Fibroblast of the aortic adventitia (primary cell): ENCODE measurements around the gene IDS. TPM values are rescaled to one million over a fixed set of nuclear protein-coding genes. Genes with fewer than 3 reads are reported as not detected.
"Not testable (repeated sequence)": the region's sequence is repeated elsewhere in the genome, so short reads cannot be mapped to it uniquely, and the experiment has no call there.

Experiments used
- DNase-seq: peaks from one replicate; pipeline ENCODE4 v3.0.0-alpha.2; 2010; ENCODE audit warnings: low read depth
- H3K4me3 ChIP-seq: 2 replicates; pipeline ENCODE4 v1.5.1; 2011; ENCODE audit warnings: low read depth, mild to moderate bottlenecking, control low read depth, low read length, moderate library complexity
- CTCF ChIP-seq: IDR thresholded peaks from 2 replicates; pipeline ENCODE4 v1.5.1; 2011; ENCODE audit warnings: mild to moderate bottlenecking, low read length, control low read depth, inconsistent platforms; ENCODE audit not compliant: insufficient read depth
- total RNA-seq: library from RNA; depleted of rRNA; stranded (reverse); fragments of >200 nt; gene quantifications from 2 replicates; pipeline ENCODE4 v1.2.3, GENCODE V29; 2012; ENCODE audit warnings: low replicate concordance

The IDS gene
- total RNA-seq, 1 donor: 63.3 TPM

DNA sequence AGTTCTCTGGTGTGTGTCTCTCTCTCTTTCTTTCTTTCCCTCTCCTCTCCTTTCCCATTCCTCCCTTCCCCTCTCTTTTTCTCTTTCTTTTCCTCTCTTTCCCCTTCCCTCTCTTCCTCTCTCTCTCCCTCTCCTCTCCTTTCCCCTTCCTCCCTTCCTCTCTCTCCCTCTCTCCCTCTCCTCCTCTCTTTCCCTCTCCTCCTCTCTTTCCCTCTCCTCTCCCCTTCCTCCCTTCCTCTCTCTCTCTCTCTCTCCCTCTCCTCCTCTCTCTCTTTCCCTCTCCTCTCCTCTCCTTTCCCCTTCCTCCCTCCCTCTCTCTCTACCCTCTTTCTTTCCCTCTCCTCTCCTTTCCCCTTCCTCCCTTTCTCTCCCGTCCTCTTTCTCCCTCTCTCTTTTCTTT is 23.3 kb upstream of the IDS start:
- no peak for DNase-seq
- no peak overlapping the region for H3K4me3 ChIP-seq
- no peak for TF ChIP-seq CTCF

GRCh38 chrX:149527705-149528104 is 22.6 kb upstream of the IDS start:
- DNase-seq: peak; percentile 39
- TF ChIP-seq CTCF: peak; percentile 72
- no peak overlapping the region for H3K4me3 ChIP-seq

GRCh38 chrX:149526318-149527033 is 21.4 kb upstream of the IDS start:
- not testable (repeated sequence) for DNase-seq

DNA sequence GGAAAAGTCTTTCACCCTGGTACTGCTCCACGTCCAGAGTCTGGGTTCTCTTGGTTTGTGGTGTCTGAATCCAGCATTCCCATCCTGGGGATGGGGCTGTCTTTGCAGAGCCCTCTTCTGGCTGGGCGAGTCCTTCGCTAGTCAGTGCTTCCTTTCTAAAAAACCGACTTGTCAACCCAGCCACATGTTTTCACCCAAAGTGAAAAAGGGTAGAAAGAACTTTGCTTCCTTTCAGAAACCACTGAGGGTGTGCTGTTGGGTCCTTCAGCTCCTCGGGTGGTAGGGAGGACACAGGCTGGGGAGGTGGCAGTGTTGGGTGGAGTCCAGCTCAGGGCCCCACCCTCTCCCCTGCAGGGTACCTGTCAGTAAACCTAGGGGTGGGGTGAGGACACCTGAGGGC is 20.8 kb upstream of the IDS start:
- DNase-seq, H3K4me3 ChIP-seq: not testable (repeated sequence)

More at GRCh38 chrX:149526318-149527033, 21.4 kb upstream of the IDS start:
- not testable (repeated sequence) for H3K4me3 ChIP-seq

DNA sequence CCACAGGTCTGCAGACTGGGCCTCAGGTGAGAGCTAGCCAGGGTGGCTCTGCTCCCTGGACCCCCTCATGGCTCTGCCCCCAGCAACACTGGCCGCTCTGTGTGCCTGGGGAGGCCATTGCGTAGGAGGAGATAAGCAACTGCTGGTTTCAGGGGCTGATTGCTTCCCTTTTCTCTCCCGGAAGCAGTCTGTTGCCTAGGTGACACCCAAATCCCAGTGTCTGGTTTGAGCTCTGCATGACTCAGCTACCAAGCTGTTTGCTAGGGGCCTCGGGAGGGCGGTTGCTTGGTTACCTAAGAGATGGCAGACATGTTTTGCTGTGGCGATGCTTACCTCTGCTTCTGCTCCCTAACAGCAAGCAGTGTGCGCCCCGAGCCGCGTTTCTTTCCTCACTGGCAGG is 20.3 kb upstream of the IDS start:
- DNase-seq: peak; percentile 55

DNA sequence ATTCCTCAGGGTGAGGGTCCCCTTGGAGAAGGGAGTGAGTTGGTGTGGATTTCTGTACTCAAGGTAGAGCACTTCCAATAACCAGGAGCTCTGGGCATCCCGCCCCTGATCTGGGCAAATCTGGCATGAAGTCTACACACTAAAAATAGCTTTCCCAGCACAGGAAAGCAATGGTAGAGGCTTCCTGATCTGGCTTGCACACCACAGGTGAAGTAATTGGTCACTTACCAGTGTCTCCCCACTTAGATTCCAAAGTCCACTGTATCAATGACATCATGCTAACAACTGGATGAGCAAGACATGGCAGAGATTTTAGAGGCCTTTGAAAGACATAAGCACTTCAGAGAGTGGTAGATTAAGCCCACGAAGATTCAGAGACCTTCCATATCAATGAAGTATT is 17.8 kb upstream of the IDS start:
- no peak overlapping the region for H3K4me3 ChIP-seq
- TF ChIP-seq CTCF: no peak
- DNase-seq: no peak

More for the DNA sequence above, 20.3 kb upstream of the IDS start:
- not testable (repeated sequence) for H3K4me3 ChIP-seq

DNA sequence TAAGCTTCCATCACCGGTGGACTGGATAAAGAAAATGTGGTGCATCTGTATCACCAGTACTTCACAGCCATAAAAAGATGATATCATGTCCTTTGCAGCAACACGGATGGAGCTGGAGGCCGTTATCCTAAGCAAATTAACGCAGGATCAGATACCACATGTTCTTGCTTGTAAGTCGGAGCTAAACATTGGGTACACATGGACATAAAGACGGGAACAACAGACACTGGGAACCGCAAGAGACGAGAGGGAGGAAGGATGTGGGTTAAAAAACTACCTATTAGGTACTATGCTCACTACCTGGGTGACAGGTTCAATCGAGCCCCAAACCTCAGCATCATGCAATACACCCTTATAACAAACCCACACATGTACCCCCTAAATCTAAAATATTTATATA is 16.3 kb upstream of the IDS start:
- no peak for DNase-seq
- no peak for TF ChIP-seq CTCF
- no peak overlapping the region for H3K4me3 ChIP-seq

GRCh38 chrX:149520636-149521277 is 15.7 kb upstream of the IDS start:
- DNase-seq: peak; percentile 46

DNA sequence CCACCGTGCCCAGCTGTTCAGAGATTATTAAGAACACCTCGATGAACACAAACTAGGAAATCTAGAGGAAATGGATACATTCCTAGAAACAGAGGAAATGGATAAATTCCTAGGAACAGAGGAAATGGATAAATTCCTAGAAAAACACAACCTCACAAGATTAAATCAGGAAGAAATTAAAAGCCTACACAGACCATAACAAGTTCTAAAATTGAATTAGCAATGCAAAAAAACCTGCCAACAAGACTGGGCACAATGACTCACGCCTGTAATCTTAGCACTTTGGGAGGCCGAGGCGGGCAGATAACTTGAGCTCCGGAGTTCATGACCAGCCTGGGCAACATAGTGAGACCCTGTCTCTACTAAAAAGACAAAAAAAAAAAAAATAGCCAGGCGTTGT is 13.1 kb upstream of the IDS start:
- H3K4me3 ChIP-seq: no peak overlapping the region
- TF ChIP-seq CTCF: no peak
- DNase-seq: no peak

More at GRCh38 chrX:149520636-149521277, 15.7 kb upstream of the IDS start:
- H3K4me3 ChIP-seq: not testable (repeated sequence)
